HG02759 (cell line): ENCODE measurements around the gene DLG2.

Experiments
- ATAC-seq: cut with Tn5 transposase; IDR thresholded peaks from one replicate; pipeline ENCODE4 v1.9.1; 2021; ENCODE audit warnings: mild to moderate bottlenecking, moderate library complexity; ENCODE audit not compliant: unreplicated experiment

DLG2 gene

DNA sequence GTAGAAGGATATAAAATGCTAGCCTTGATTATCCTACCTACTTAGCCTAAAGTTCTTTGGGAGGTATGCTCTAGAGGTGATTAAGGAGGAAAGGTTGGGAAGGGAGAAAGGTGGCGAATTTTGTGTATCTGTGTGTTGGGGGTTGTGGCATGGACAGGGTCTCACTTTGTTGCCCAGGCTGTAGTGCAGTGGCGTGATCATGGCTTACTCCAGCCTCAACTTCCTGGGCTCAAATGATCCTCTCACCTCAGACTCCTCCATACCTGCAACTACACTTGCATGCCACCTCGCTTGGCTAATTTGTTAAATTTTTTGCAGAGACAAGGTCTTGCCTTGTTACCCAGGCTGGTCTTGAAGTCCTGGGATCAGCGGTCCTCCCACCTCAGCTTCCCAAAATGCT, 1094.8 kb downstream of the DLG2 start:
- ATAC-seq: no peak

GRCh38 chr11:84526250-84526649, 1100.9 kb downstream of the DLG2 start:
- no peak for ATAC-seq

DNA sequence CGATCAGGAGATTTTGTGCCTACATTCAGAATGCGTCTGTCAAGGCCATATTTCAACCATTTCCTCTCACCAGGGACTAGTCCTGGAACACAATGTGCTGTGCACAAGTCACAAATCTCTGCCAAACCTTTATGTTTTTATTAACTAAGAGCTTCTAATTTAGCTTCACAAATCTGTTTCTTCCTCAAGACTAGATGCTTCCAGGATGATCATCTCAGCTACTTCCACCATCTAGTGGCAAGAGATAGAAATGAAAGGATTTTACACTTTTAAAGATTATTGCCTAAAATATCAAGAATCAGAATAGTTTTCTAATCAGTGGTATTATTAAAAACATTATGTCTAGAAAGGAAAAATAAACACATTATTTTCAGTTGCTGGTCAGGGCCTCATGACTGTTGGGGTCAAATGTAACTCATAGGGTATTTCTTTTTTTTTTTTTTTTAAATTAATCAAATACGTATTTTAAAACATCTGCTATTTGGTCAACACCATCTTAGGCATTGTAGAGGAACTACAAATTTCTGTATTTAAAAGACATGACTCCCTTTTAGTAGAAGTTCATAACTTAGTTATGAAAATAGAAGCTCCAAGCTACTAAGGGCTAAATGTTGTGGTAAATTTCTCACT, 1102.6 kb downstream of the DLG2 start:
- no peak for ATAC-seq

DNA sequence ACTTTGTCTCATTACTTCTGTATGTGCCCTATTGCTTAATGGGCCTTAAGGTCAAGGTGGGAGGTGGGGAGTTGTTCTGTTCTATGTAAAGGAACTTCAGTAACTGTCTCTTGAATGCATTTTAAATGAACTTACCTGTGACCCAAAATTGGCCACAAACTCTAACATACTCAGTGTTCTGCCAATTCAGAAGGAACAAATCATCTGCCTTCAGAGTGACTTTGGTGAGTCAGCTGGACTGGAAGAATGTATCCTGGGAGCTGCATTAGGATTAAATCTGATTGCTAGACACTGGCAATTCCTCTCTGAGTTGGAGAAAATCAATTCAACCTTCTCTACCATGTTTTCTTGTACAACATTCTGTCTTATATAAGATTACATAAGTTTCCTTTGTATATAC, 1104.8 kb downstream of the DLG2 start:
- no peak for ATAC-seq

GRCh38 chr11:84518631-84519183, 1108.4 kb downstream of the DLG2 start:
- ATAC-seq: no peak

DNA sequence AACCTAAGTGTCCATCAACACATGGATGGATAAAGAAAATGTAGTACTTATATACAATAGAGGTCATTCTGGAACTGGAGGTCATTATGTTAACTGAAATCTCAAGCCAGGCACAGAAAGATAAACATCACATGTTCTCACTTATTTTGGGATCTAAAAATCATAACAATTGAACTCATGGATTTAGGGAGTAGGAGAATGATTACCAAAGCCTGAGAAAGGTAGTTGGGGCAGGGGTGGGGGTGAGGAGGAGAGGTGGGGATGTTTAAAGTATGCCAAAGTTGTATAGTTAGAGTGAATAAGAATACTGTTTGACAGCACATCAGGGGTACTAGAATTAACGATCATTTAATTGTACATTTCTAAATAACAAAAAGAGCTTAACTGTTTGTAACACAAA, 1112.7 kb downstream of the DLG2 start:
- no peak for ATAC-seq

DNA sequence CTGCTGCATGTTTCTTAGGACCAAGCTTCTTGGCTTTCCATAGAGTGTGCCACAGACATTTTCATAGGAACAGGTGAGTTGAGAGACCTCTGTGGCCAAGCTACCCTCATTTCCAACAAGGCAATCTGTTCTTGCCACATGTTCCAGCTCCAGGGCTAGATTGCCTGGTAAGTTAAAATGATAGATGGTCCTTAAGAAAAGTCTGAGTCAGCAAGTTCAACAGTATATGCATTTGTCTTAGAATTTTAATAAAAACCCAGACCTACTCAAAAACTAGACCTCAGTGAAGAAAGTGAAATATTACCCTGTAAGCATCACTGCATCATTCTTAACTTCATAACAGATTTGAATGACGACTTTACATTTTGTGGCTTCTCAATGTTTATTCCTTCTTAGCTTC, 1123.6 kb downstream of the DLG2 start:
- ATAC-seq: no peak

- no peak for ATAC-seq
Observed at GRCh38 chr11:84501750-84502149, 1125.4 kb downstream of the DLG2 start.

DNA sequence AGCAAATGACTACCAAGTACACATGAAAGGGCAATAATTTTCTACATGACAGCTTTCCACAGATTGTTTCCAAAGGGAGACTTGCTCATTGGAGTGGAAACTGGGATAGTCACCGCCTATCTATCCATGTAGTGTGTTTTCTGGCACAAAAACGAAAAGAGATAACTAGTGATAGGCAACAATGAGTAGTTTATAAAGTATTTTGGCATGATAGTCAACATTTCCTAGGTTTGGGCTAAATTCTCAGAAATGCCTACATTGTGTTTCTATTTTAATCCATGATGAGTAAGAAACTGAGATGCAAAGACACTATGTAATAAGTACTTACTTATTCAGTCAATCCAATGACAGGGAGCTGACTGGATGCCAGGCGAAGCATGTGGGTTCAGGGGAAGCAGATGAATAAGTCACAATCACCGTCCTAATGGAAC, 1129.1 kb downstream of the DLG2 start:
- ATAC-seq: no peak

- no peak for ATAC-seq
Observed at GRCh38 chr11:84497181-84497580, 1130.0 kb downstream of the DLG2 start.

- ATAC-seq: no peak
Observed at GRCh38 chr11:84496122-84496521, 1131.0 kb downstream of the DLG2 start.

GRCh38 chr11:84480131-84480530, 1147.0 kb downstream of the DLG2 start:
- ATAC-seq: no peak

- no peak for ATAC-seq
Observed at GRCh38 chr11:84476581-84476980, 1150.6 kb downstream of the DLG2 start.

DNA sequence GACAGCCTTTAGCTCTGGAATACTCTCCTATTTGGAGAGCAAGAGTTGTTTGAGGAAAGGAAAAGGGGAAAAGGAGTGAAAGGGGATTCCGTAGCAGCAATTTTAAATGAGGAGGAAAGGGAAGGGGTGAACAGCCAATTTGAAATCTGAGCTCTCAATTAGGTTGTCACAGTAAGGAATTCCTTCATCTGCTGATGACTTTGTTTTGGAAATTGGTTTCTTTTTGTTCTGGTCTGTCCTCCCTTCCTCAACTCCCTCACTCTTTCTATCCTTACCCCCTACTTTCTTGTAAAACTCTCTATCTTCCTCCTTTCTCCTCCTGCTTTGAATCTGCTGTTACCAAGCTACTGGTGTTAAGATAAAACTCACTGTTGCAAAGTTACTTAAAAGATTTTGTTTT, 1155.6 kb downstream of the DLG2 start:
- no peak for ATAC-seq

- no peak for ATAC-seq
Observed at GRCh38 chr11:84468235-84468634, 1158.9 kb downstream of the DLG2 start.

DNA sequence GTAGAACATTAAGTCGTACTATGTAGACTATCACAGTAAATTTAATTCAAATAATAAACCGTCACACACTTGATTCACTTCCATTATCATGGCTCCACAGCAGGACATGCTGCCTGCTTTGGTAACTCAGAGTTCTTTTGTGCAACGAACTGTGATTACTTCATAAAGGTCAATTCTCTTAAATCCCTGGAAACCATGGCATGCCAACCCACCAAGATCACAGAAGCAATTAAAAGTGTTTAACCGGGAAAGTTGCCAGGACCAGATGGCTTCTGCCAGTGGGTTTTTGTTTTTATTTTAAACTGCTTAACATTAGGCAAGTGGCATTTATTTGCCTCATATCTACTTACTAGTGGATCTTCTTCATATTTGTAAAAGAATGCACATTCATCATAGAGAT, 1162.1 kb downstream of the DLG2 start:
- no peak for ATAC-seq

- no peak for ATAC-seq
Observed at GRCh38 chr11:84455691-84456090, 1171.5 kb downstream of the DLG2 start.

- ATAC-seq: no peak
Observed at GRCh38 chr11:84452211-84452610, 1174.9 kb downstream of the DLG2 start.

- no peak for ATAC-seq
Observed at GRCh38 chr11:84438565-84438964, 1188.6 kb downstream of the DLG2 start.

DNA sequence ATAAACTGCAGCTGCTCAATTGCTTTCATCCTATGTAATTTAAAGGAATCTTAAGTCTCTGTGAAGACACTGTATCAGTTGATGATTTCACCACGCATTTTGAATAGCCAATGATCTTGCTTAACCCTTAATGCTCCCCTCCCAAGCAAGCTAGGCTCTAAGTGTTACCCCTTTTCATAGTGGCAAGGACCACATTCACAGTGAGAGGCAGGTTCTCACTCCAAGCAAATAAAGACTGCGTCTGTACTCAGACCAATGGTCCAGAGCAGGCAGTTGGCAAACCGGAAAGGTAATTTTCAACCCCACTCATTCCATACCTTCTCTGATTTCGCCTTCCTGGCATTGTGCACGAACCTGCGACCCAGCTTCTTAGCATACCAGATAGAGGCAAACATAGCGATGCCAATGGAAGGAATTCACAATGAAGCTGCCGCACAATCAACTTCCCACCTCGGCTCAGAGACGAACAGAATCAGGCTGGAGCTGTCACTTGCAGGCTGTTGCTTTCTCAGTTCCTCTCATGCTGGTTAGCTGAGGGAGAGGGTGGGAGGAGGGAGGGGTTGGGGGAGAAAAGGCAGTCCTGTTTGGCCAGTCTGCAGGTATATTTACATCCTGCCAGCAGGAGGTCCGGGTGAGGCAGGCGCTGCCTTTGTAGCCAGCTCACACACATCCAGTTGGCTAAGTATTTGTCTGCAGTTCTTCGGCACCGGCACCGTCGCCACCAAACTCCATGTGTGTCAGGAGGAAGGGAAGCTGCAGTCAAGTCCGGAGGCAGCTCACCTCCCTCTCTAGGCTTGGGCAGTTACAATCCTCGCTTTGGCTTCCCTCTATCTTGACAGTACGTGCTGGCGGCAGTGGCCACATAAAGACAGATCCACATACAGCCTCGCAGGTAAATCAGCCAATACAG, 1189.8 kb downstream of the DLG2 start:
- peak; percentile 95 for ATAC-seq

DNA sequence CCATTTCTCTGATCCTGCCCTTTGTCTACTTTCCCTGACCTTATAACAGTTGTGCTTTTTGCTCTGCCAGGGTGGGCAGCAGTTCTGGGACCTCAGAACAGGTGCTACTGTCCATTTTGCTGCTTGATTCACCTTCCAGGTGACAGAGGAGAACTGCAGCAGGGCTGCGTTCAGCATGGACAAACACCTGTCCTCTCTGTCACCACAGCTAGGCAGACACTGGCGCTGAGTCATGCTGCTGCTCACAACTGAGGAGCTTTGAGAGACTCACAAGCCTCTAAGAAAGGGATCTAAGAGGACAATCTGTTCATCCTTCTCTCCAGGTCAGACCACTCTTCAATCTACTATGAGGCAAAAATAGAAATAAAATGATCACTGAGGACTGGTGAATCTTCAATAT, 1196.5 kb downstream of the DLG2 start:
- no peak for ATAC-seq

DNA sequence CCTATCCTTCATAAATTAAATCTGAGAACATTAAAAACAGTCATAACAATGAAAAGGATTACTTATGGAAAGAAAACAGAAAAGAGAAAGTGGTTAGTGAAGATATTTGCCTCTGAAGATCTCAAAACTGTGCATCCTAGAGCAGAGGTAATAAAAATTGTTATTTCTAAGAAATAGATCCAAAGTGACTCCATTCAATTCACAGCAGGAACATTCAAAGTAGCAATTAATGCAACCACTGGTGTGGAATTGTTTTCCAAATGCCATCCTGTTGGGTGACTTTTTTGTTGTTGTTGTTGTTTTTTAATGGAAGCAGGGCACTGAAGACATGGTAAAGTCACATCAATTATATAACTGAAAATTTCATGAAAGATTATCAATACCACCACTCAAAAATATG, 1201.5 kb downstream of the DLG2 start:
- no peak for ATAC-seq
